ENCODE data around the gene PRKAR2A. TPM values are rescaled to one million over a fixed set of nuclear protein-coding genes. Genes with fewer than 3 reads are reported as not detected.

PRKAR2A gene
- total RNA-seq, 2 experiments from 2014 or later, result 47.4 to 48.3 TPM

DNA sequence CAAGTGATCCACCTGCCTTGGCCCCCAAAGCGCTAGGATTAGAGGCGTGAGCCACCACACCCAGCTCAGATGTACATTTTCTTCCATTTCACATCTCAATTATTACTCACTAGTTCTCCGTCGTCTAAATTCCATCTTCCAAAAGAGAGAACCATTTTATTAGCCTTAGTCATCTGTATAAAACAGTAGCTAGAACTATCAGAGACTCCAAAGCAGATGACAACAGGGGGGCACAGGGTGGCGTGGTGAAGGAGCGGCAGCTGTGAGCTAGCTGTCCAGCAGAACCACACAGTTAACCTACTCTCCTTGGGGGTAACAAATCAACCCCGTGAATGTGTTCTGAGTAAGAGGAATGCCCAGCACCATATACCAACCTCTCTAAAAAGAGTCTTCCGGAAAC, 43.9 kb upstream of the PRKAR2A start:
- Mint-ChIP-seq H3K4me1 (ENCODE audit: low read depth) (peaks cover 29% of the 10 kb centered on the region), H3K9me3 (no peaks in the 10 kb centered on the region), H3K27ac (no peak overlapping the region), H3K4me3 (no peak overlapping the region), H3K27me3 (no peaks in the 10 kb centered on the region), H3K36me3 (ENCODE audit: low read depth) (peaks cover 35% of the 10 kb centered on the region)
- no peak overlapping the region for H3K4me3 ChIP-seq (ENCODE audit: low read length)
- H3K27ac ChIP-seq (ENCODE audit: low read depth in 1 of 2, low read length in 2 of 2), result no peak overlapping the region
- TF ChIP-seq, protein P1, sequence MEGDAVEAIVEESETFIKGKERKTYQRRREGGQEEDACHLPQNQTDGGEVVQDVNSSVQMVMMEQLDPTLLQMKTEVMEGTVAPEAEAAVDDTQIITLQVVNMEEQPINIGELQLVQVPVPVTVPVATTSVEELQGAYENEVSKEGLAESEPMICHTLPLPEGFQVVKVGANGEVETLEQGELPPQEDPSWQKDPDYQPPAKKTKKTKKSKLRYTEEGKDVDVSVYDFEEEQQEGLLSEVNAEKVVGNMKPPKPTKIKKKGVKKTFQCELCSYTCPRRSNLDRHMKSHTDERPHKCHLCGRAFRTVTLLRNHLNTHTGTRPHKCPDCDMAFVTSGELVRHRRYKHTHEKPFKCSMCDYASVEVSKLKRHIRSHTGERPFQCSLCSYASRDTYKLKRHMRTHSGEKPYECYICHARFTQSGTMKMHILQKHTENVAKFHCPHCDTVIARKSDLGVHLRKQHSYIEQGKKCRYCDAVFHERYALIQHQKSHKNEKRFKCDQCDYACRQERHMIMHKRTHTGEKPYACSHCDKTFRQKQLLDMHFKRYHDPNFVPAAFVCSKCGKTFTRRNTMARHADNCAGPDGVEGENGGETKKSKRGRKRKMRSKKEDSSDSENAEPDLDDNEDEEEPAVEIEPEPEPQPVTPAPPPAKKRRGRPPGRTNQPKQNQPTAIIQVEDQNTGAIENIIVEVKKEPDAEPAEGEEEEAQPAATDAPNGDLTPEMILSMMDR (IDR thresholded peaks at IDR 0.05), result no peak
- no peaks in the 10 kb centered on the region for H3K9me3 ChIP-seq (ENCODE audit: control insufficient read depth in 1 of 2, insufficient read depth in 1 of 2, low read length in 2 of 2)
- DNase-seq (no peak), ATAC-seq (ENCODE audit: poor library complexity) (no peak)
- ChIA-PET CTCF (no interaction called here), POLR2A (no interaction called here)
- no peaks in the 10 kb centered on the region for H3K27me3 ChIP-seq (ENCODE audit: control insufficient read depth in 1 of 2, insufficient read depth in 2 of 2, low read length in 2 of 2)
- peaks cover 15% of the 10 kb centered on the region for H3K4me1 ChIP-seq (ENCODE audit: insufficient read depth, low read length)
- H3K36me3 ChIP-seq (ENCODE audit: insufficient read depth, low read length), result peaks cover 25% of the 10 kb centered on the region
- intact Hi-C loops (cut with DNase I, micrococcal nuclease), result no loop called here

DNA sequence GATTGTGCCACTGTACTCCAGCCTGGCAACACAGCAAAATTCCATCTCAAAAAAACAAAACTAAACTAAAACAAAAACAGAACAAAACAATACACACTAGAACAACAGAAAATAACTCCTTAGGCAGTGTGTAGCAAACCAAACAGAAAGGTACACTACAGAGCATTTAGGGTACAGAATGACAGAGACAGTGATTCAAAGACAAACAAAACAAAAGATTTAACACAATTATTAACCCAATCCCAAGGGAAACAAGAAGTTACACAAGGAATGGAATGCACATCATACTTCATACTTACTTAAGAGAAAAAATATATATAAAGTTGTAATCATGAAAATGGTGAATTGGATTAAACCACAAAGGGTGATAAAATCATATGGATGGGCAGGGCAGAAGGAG, 38.1 kb upstream of the PRKAR2A start:
- TF ChIP-seq, protein P1 (IDR thresholded peaks at IDR 0.05), result no peak
- Mint-ChIP-seq H3K4me3 (no peak overlapping the region), H3K4me1 (ENCODE audit: low read depth) (peaks cover 20% of the 10 kb centered on the region), H3K27ac (no peak overlapping the region), H3K9me3 (no peaks in the 10 kb centered on the region), H3K27me3 (no peaks in the 10 kb centered on the region), H3K36me3 (ENCODE audit: low read depth) (peaks cover 59% of the 10 kb centered on the region)
- intact Hi-C loops (cut with DNase I, micrococcal nuclease), result no loop called here
- H3K9me3 ChIP-seq (ENCODE audit: control insufficient read depth in 1 of 2, insufficient read depth in 1 of 2, low read length in 2 of 2), result no peaks in the 10 kb centered on the region
- no peaks in the 10 kb centered on the region for H3K27me3 ChIP-seq (ENCODE audit: control insufficient read depth in 1 of 2, insufficient read depth in 2 of 2, low read length in 2 of 2)
- ChIA-PET POLR2A (no interaction called here), CTCF (no interaction called here)
- ATAC-seq (ENCODE audit: poor library complexity), result no peak
- DNase-seq, result no peak
- no peaks in the 10 kb centered on the region for H3K4me1 ChIP-seq (ENCODE audit: insufficient read depth, low read length)
- no peak overlapping the region for H3K27ac ChIP-seq (ENCODE audit: low read depth in 1 of 2, low read length in 2 of 2)
- H3K4me3 ChIP-seq (ENCODE audit: low read length), result no peak overlapping the region
- peaks cover 49% of the 10 kb centered on the region for H3K36me3 ChIP-seq (ENCODE audit: insufficient read depth, low read length)

DNA sequence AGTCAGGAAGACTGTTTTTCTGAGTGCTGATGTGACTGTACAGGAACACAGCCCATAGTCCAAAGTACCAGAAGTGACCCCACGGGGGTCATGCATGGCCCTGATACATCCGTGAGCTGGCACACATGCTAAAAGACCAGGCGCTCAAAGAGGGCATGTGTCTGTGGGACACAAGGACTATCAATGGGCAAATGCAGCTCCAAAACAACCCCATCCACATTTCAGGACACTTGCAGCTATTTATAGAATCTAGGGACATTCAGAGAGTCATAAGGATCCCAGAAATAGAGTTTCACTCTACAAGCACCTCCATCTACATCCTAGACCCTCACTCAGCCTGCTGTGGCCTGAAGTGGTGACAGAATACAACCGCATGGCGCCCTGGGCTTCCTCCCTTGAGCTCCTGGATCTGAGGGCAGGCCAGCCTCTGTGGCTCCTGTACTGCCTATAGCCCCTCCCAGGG, 34.0 kb upstream of the PRKAR2A start:
- Mint-ChIP-seq H3K27me3 (no peaks in the 10 kb centered on the region), H3K36me3 (ENCODE audit: low read depth) (peaks cover 68% of the 10 kb centered on the region), H3K9me3 (no peaks in the 10 kb centered on the region), H3K4me3 (no peak overlapping the region), H3K4me1 (ENCODE audit: low read depth) (peaks cover 7% of the 10 kb centered on the region), H3K27ac (no peak overlapping the region)
- CTCF ChIA-PET, result no interaction called here
- no peaks in the 10 kb centered on the region for H3K4me1 ChIP-seq (ENCODE audit: insufficient read depth, low read length)
- H3K36me3 ChIP-seq (ENCODE audit: insufficient read depth, low read length), result peaks cover 57% of the 10 kb centered on the region
- ATAC-seq (ENCODE audit: poor library complexity) (no peak), DNase-seq (no peak)
- intact Hi-C loops (cut with DNase I, micrococcal nuclease), result no loop called here
- TF ChIP-seq, protein P1 (IDR thresholded peaks at IDR 0.05), result no peak
- no peaks in the 10 kb centered on the region for H3K27me3 ChIP-seq (ENCODE audit: control insufficient read depth in 1 of 2, insufficient read depth in 2 of 2, low read length in 2 of 2)
- H3K9me3 ChIP-seq (ENCODE audit: control insufficient read depth in 1 of 2, insufficient read depth in 1 of 2, low read length in 2 of 2), result no peaks in the 10 kb centered on the region
- H3K27ac ChIP-seq (ENCODE audit: low read depth in 1 of 2, low read length in 2 of 2), result no peak overlapping the region
- POLR2A ChIA-PET, result no interaction called here
- H3K4me3 ChIP-seq (ENCODE audit: low read length), result no peak overlapping the region
